A549 (cell line): ENCODE data around the gene LCNL1. TPM values are rescaled to one million over a fixed set of nuclear protein-coding genes. Genes with fewer than 3 reads are reported as not detected.

ENCODE experiments used
- ATAC-seq, 2 experiments: fragments of 200-7000 bp in 1 of 2; fragments of >200 bp in 1 of 2; cut with Nextera tagmentation in 1 of 2; cut with Tn5 transposase in 1 of 2; 3 replicates each; pipeline versions ENCODE4 v1.8.0 to v1.9.1; 2018 to 2020; ENCODE audit warnings: mild to moderate bottlenecking in 1 of 2, moderate library complexity in 1 of 2
- CTCF ChIA-PET: fragments of 300-600 bp; sonication (Branson Sonifier 250); formaldehyde crosslinking; extraction: SDS; loops from one replicate; lab custom pipeline; 2021; ENCODE audit warnings: antibody characterized with exemption, inconsistent platforms; lab: Yijun Ruan, JAX
- POLR2A ChIA-PET: fragments of 350-600 bp; formaldehyde crosslinking; extraction: SDS; loops from one replicate; lab custom pipeline; 2021; ENCODE audit warnings: antibody characterized with exemption, inconsistent platforms; lab: Yijun Ruan, JAX
- DNase-seq, 2 experiments: peaks; one replicate each; pipeline versions ENCODE4 v3.0.0 to v3.0.0-alpha.2; 2011 to 2016; ENCODE audit warnings: low read depth in 1 of 2, low spot score in 1 of 2
- FAIRE-seq: peaks from 2 replicates; lab custom pipeline; 2011; peaks lifted over from hg19 to GRCh38; lab: Jason Lieb, UNC
- H3K27ac ChIP-seq, 2 experiments: fragments of >200 bp; sonication (Bioruptor Twin); formaldehyde crosslinking; 3 replicates each; pipeline ENCODE4 v1.5.1; 2016 to 2017
- H3K4me1 ChIP-seq: fragments of >200 bp; sonication (Bioruptor Twin); formaldehyde crosslinking; 3 replicates; pipeline ENCODE4 v1.6.1; 2016
- H3K4me2 ChIP-seq: fragments of >200 bp; sonication (Bioruptor Twin); formaldehyde crosslinking; 3 replicates; pipeline ENCODE4 v1.6.1; 2016
- H3K4me3 ChIP-seq: fragments of >200 bp; sonication (Bioruptor Twin); formaldehyde crosslinking; 3 replicates; pipeline ENCODE4 v1.5.1; 2016
- H3K9me3 ChIP-seq: fragments of >200 bp; sonication (Bioruptor Twin); formaldehyde crosslinking; 3 replicates; pipeline ENCODE4 v1.6.1; 2016
- BHLHE40 ChIP-seq: IDR thresholded peaks from 2 replicates; pipeline ENCODE4 v1.6.1; 2012; ENCODE audit warnings: low read depth, low read length, inconsistent platforms
- CEBPB ChIP-seq, 2 experiments: fragments of >200 bp in 1 of 2; sonication (Bioruptor Twin) in 1 of 2; formaldehyde crosslinking in 1 of 2; IDR thresholded peaks; 2 replicates each; pipeline ENCODE4 v1.6.1; 2012 to 2016
- EHF ChIP-seq: fragments of 250-450 bp; sonication (Bioruptor Pico); IDR thresholded peaks from 2 replicates; pipeline ENCODE4 v1.5.0; 2020; ENCODE audit warnings: mild to moderate bottlenecking
- EHMT2 ChIP-seq: fragments of 200-600 bp; sonication (generic); IDR thresholded peaks from 2 replicates; pipeline ENCODE4 v1.6.1; 2016; ENCODE audit warnings: antibody characterized with exemption, low read depth, mild to moderate bottlenecking, moderate library complexity
- FOSB ChIP-seq: fragments of 250-450 bp; sonication (Bioruptor Pico); IDR thresholded peaks from 2 replicates; pipeline ENCODE4 v1.5.0; 2020; ENCODE audit warnings: mild to moderate bottlenecking, moderate library complexity
- HOXA7 ChIP-seq: fragments of 250-450 bp; sonication (Bioruptor Pico); IDR thresholded peaks from 2 replicates; pipeline ENCODE4 v1.5.0; 2020; ENCODE audit warnings: mild to moderate bottlenecking, moderate library complexity
- HOXB5 ChIP-seq: fragments of 250-450 bp; sonication (Bioruptor Pico); IDR thresholded peaks from 2 replicates; pipeline ENCODE4 v1.5.0; 2020; ENCODE audit warnings: mild to moderate bottlenecking, moderate library complexity
- JUN ChIP-seq, 2 experiments: fragments of >200 bp; sonication (Bioruptor Twin); formaldehyde crosslinking; IDR thresholded peaks; 2 replicates in 1 of 2; 3 replicates in 1 of 2; pipeline ENCODE4 v1.6.1; 2016 to 2017
- MAZ ChIP-seq: fragments of 150-350 bp; IDR thresholded peaks from 2 replicates; pipeline ENCODE4 v1.6.1; 2014; ENCODE audit warnings: antibody characterized with exemption, low read depth, low read length, borderline replicate concordance
- NPAS2 ChIP-seq: fragments of 250-450 bp; sonication (Bioruptor Pico); IDR thresholded peaks from 2 replicates; pipeline ENCODE4 v1.8.0; 2022; ENCODE audit warnings: mild to moderate bottlenecking, moderate library complexity, borderline replicate concordance
- PHF8 ChIP-seq: fragments of 200-600 bp; sonication (generic); IDR thresholded peaks from 2 replicates; pipeline ENCODE4 v1.6.1; 2016; ENCODE audit warnings: low read depth, mild to moderate bottlenecking, antibody characterized with exemption, moderate library complexity, borderline replicate concordance
- POLR2AphosphoS2 ChIP-seq: conservative IDR thresholded peaks from 2 replicates; pipeline ENCODE4 v1.6.1; 2012; ENCODE audit warnings: low read length, improper control_type of control experiment, inconsistent platforms
- RARB ChIP-seq: fragments of 250-450 bp; sonication (Bioruptor Pico); IDR thresholded peaks from 2 replicates; pipeline ENCODE4 v1.8.0; 2021; ENCODE audit warnings: mild to moderate bottlenecking, moderate library complexity
- RCOR1 ChIP-seq: fragments of 150-350 bp; IDR thresholded peaks from 2 replicates; pipeline ENCODE4 v1.6.1; 2014; ENCODE audit warnings: antibody characterized with exemption, low read length, low read depth
- RFX5 ChIP-seq: fragments of 450-650 bp; IDR thresholded peaks from 2 replicates; pipeline ENCODE4 v1.7.1; 2014; ENCODE audit warnings: antibody characterized with exemption, mild to moderate bottlenecking, moderate library complexity
- RNF2 ChIP-seq: fragments of 200-600 bp; sonication (generic); IDR thresholded peaks from 2 replicates; pipeline ENCODE4 v1.6.1; 2016; ENCODE audit warnings: low read depth, mild to moderate bottlenecking, antibody characterized with exemption, moderate library complexity, borderline replicate concordance
- ZC3H11A ChIP-seq: fragments of 450-650 bp; IDR thresholded peaks from 2 replicates; pipeline ENCODE4 v1.6.1; 2014; ENCODE audit warnings: antibody characterized with exemption, mild to moderate bottlenecking
- ZNF302 ChIP-seq: fragments of 250-450 bp; sonication (Bioruptor Pico); IDR thresholded peaks from 2 replicates; pipeline ENCODE4 v1.9.0; 2021; ENCODE audit warnings: inconsistent platforms, mild to moderate bottlenecking, moderate library complexity
- WGBS: methylation state at CpG from one replicate; pipeline ENCODE4 v1.1.6; 2017; ENCODE audit errors: missing lambda C conversion rate; 5-methylcytosine and 5-hydroxymethylcytosine counted together
- polyA plus RNA-seq, 4 experiments: library from polyadenylated mRNA; depleted of rRNA in 3 of 4; stranded (reverse); fragments of >200 nt; fragmentation: RNase III in 1 of 4; extraction: RNeasy Plus Mini Kit Qiagen cat#74134 plus additional on column Dnase treatment in 1 of 4; gene quantifications; 2 replicates in 3 of 4; 3 replicates in 1 of 4; pipeline ENCODE4 v1.2.3, GENCODE V29; 2011 to 2017
- TF ChIP-seq, protein P1 (sequence below): fragments of 250-450 bp; sonication (Bioruptor Pico); IDR thresholded peaks from 2 replicates; pipeline ENCODE4 v1.5.0; 2020; ENCODE audit warnings: low read depth, mild to moderate bottlenecking, moderate library complexity
- TF ChIP-seq, protein P2 (sequence below): IDR thresholded peaks from 2 replicates; pipeline ENCODE4 v1.6.1; 2012
- TF ChIP-seq, protein P3 (sequence below): fragments of 200-600 bp; sonication (generic); IDR thresholded peaks from 2 replicates; pipeline ENCODE4 v1.6.1; 2016; ENCODE audit warnings: antibody characterized with exemption, mild to moderate bottlenecking, moderate library complexity
- TF ChIP-seq, protein P4 (sequence below): fragments of 250-450 bp; sonication (Bioruptor Pico); IDR thresholded peaks from 2 replicates; pipeline ENCODE4 v1.5.0; 2021; ENCODE audit warnings: mild to moderate bottlenecking, moderate library complexity, borderline replicate concordance
- TF ChIP-seq, protein P5 (sequence below): IDR thresholded peaks from 2 replicates; pipeline ENCODE4 v1.6.1; 2012

The LCNL1 gene
- polyA plus RNA-seq, 2 of the 4 experiments (the other 2 are of a cell fraction) = 0.08 to 0.19 TPM

DNA sequence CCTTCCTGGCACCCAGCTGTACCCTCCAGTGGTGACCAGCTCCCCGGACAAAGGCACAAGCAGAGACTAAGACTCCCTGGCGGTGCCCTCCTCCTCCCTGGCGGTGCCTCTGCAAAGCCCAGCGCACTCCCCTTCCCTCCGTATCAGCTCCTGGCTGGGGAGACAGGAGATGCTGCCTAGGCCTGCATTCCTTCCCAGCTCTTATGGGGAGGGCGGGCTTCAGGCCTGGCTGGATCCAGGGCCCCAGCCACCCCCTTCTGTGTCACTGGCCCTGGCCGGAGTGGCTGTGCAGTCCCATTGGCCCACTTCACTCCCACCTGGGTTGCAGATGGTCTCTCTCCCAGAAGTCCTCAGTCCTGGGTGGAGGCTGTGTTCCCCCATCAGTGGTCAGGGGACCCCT is 24.3 kb upstream of the LCNL1 start:
- FAIRE-seq = no peak
- ATAC-seq = no peak
- CTCF ChIA-PET = interaction anchor here (0.8 kb wide), 1 partner anchor 77 kb away, joined by 3 read pairs; no protein-coding TSS in a partner anchor
- DNase-seq = no peak
- POLR2A ChIA-PET = interaction anchor here (1.3 kb wide), 1 partner anchor 9 kb away, joined by 3 read pairs; no protein-coding TSS in a partner anchor
- H3K27ac ChIP-seq = no peak overlapping the region
- H3K9me3 ChIP-seq = no peaks in the 10 kb centered on the region
- H3K4me1 ChIP-seq = no peaks in the 10 kb centered on the region
- no peak overlapping the region for H3K4me2 ChIP-seq
- WGBS = 81% methylated on average over 7 of the region's 7 CpGs
- TF ChIP-seq EHMT2 (no peak), RFX5 (no peak), PHF8 (no peak), HOXB5 (CRISPR knock-in tag) (no peak), RARB (CRISPR knock-in tag) (no peak), ZC3H11A (no peak), ZNF302 (CRISPR knock-in tag) (no peak), BHLHE40 (no peak), MAZ (no peak), POLR2AphosphoS2 (no peak), HOXA7 (CRISPR knock-in tag) (no peak), EHF (CRISPR knock-in tag) (no peak), FOSB (no peak), NPAS2 (no peak)
- TF ChIP-seq, protein P1, sequence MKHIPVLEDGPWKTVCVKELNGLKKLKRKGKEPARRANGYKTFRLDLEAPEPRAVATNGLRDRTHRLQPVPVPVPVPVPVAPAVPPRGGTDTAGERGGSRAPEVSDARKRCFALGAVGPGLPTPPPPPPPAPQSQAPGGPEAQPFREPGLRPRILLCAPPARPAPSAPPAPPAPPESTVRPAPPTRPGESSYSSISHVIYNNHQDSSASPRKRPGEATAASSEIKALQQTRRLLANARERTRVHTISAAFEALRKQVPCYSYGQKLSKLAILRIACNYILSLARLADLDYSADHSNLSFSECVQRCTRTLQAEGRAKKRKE = no peak
- TF ChIP-seq, protein P2, sequence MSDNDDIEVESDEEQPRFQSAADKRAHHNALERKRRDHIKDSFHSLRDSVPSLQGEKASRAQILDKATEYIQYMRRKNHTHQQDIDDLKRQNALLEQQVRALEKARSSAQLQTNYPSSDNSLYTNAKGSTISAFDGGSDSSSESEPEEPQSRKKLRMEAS = no peak
- TF ChIP-seq, protein P3, sequence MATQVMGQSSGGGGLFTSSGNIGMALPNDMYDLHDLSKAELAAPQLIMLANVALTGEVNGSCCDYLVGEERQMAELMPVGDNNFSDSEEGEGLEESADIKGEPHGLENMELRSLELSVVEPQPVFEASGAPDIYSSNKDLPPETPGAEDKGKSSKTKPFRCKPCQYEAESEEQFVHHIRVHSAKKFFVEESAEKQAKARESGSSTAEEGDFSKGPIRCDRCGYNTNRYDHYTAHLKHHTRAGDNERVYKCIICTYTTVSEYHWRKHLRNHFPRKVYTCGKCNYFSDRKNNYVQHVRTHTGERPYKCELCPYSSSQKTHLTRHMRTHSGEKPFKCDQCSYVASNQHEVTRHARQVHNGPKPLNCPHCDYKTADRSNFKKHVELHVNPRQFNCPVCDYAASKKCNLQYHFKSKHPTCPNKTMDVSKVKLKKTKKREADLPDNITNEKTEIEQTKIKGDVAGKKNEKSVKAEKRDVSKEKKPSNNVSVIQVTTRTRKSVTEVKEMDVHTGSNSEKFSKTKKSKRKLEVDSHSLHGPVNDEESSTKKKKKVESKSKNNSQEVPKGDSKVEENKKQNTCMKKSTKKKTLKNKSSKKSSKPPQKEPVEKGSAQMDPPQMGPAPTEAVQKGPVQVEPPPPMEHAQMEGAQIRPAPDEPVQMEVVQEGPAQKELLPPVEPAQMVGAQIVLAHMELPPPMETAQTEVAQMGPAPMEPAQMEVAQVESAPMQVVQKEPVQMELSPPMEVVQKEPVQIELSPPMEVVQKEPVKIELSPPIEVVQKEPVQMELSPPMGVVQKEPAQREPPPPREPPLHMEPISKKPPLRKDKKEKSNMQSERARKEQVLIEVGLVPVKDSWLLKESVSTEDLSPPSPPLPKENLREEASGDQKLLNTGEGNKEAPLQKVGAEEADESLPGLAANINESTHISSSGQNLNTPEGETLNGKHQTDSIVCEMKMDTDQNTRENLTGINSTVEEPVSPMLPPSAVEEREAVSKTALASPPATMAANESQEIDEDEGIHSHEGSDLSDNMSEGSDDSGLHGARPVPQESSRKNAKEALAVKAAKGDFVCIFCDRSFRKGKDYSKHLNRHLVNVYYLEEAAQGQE = no peak
- TF ChIP-seq, protein P4, sequence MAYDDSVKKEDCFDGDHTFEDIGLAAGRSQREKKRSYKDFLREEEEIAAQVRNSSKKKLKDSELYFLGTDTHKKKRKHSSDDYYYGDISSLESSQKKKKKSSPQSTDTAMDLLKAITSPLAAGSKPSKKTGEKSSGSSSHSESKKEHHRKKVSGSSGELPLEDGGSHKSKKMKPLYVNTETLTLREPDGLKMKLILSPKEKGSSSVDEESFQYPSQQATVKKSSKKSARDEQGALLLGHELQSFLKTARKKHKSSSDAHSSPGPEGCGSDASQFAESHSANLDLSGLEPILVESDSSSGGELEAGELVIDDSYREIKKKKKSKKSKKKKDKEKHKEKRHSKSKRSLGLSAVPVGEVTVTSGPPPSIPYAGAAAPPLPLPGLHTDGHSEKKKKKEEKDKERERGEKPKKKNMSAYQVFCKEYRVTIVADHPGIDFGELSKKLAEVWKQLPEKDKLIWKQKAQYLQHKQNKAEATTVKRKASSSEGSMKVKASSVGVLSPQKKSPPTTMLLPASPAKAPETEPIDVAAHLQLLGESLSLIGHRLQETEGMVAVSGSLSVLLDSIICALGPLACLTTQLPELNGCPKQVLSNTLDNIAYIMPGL (CRISPR knock-in tag) = no peak
- no peak overlapping the region for H3K4me3 ChIP-seq

DNA sequence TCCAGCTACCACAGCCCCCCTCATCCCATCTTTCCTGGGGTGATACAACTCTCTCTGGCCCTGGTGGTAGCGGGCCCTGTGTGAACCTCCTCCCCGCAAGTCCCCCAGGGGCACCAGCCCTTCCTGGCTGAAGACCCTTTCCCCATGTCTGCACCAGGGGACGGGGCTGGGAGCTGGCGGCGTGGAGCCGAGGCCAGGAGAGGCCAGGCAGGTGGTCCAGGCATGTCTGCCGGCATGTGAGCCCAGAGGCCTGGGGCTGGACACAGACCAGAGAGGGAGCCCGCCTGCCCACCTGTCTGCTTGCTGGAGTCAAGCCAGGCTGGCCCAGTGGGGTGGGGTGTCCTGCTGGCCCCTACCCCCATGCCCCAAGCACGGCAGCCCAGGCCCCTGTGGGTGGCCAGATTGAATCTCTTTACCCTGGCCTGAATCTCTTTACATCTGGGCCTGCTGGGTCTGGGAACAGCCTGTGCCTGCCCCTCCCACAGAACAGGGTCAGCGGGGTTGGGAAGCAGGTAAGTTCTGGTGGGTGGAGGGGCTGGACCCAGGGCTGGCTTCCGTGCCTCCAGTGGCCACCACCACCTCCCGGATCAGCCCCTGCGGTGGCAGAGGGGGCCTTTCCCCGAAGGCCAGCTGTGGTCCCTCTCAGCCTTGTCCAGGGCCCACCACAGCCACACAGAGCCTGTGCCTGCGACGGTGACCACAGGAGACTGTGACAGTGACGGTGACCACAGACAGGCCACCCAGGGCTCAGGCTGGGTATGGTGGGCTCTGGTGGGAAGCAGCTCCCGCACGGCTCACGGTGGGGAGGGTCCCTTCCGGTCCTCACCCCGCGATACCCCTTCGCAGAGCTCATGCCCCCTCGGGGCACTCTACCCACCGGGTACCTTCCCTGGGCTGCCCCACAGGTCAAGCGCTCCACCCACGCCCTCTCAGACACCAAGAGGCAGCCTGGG is 23.6 kb upstream of the LCNL1 start:
- 0 out of 6 replicates have a peak overlapping the region, but pooled peaks of 1 of the 2 experiments have one; percentile 28 for H3K27ac ChIP-seq
- WGBS = 91% methylated on average over 4 of the region's 28 CpGs
- ChIA-PET POLR2A (interaction anchor here (1.3 kb wide), 1 partner anchor 9 kb away, joined by 3 read pairs; no protein-coding TSS in a partner anchor), CTCF (interaction anchor here (0.6 to 2.0 kb wide), 9 partner anchors 11 to 110 kb away, joined by 3 to 10 read pairs (median 4); partner anchors contain the start of gene FBXW5)
- TF ChIP-seq, protein P5, sequence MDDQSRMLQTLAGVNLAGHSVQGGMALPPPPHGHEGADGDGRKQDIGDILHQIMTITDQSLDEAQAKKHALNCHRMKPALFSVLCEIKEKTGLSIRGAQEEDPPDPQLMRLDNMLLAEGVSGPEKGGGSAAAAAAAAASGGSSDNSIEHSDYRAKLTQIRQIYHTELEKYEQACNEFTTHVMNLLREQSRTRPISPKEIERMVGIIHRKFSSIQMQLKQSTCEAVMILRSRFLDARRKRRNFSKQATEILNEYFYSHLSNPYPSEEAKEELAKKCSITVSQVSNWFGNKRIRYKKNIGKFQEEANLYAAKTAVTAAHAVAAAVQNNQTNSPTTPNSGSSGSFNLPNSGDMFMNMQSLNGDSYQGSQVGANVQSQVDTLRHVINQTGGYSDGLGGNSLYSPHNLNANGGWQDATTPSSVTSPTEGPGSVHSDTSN = no peak
- no peak for TF ChIP-seq RCOR1
- TF ChIP-seq JUN (IDR thresholded peaks at IDR 0.05) = no peak
- TF ChIP-seq, protein P2 = no peak
- TF ChIP-seq CEBPB (IDR thresholded peaks at IDR 0.05) = no peak
- no peak for TF ChIP-seq RNF2
- no peak overlapping the region for H3K4me2 ChIP-seq
- no peak; a peak in 1 of 6 replicates for ATAC-seq
- DNase-seq = no peak
- no peak for FAIRE-seq
- H3K4me1 ChIP-seq = peaks cover 6% of the 10 kb centered on the region; the same call in 2 of the 3 replicates
- no peaks in the 10 kb centered on the region for H3K9me3 ChIP-seq
- H3K4me3 ChIP-seq = no peak overlapping the region
